Loucy (cell line): Measurements from ENCODE around the gene CHCHD6.

ENCODE experiments used
- H2AFZ ChIP-seq: fragments of 200-600 bp; sonication (generic); 2 replicates; pipeline ENCODE4 v1.6.0; 2016; ENCODE audit warnings: antibody characterized with exemption, mild to moderate bottlenecking, low read length, moderate library complexity
- H3F3A ChIP-seq: fragments of 200-600 bp; 2 replicates; pipeline ENCODE4 v1.6.0; 2016; ENCODE audit warnings: antibody characterized with exemption, low read depth, mild to moderate bottlenecking
- H3K27me3 ChIP-seq: fragments of 200-600 bp; sonication (generic); 2 replicates; pipeline ENCODE4 v1.6.1; 2014; ENCODE audit warnings: low read length, mild to moderate bottlenecking; ENCODE audit not compliant: insufficient read depth, poor library complexity, severe bottlenecking
- H3K36me3 ChIP-seq: fragments of 200-600 bp; sonication (generic); 2 replicates; pipeline ENCODE4 v1.6.1; 2016; ENCODE audit warnings: low read length; ENCODE audit not compliant: insufficient read depth
- H3K4me1 ChIP-seq: fragments of 200-600 bp; sonication (generic); 2 replicates; pipeline ENCODE4 v1.5.1; 2014; ENCODE audit warnings: low read length, mild to moderate bottlenecking; ENCODE audit not compliant: insufficient read depth, poor library complexity, severe bottlenecking
- H3K4me2 ChIP-seq: fragments of 200-600 bp; sonication (generic); 2 replicates; pipeline ENCODE4 v1.6.0; 2014; ENCODE audit warnings: antibody characterized with exemption, low read length, low read depth, mild to moderate bottlenecking; ENCODE audit not compliant: poor library complexity, severe bottlenecking
- H3K4me3 ChIP-seq: fragments of 200-600 bp; sonication (generic); 2 replicates; pipeline ENCODE4 v1.5.1; 2014; ENCODE audit warnings: low read length, mild to moderate bottlenecking, mixed read lengths; ENCODE audit not compliant: poor library complexity, severe bottlenecking
- H3K79me2 ChIP-seq: fragments of 200-600 bp; sonication (generic); 2 replicates; pipeline ENCODE4 v1.6.1; 2014; ENCODE audit warnings: low read length; ENCODE audit not compliant: insufficient read depth
- H3K9ac ChIP-seq: fragments of 200-600 bp; sonication (generic); 2 replicates; pipeline ENCODE4 v1.6.0; 2014; ENCODE audit warnings: mild to moderate bottlenecking, low read depth, low read length, moderate library complexity; ENCODE audit not compliant: poor library complexity, severe bottlenecking
- H3K9me2 ChIP-seq: fragments of 200-600 bp; sonication (generic); replicated peaks from 2 replicates; pipeline ENCODE4 v1.6.1; 2016; ENCODE audit warnings: low read depth, low read length, mixed read lengths
- H3K9me3 ChIP-seq: fragments of 200-600 bp; sonication (generic); 2 replicates; pipeline ENCODE4 v1.6.1; 2014; ENCODE audit warnings: mild to moderate bottlenecking, antibody characterized with exemption, low read length, low read depth; ENCODE audit not compliant: insufficient read depth
- H4K20me1 ChIP-seq: fragments of 200-600 bp; sonication (generic); 2 replicates; pipeline ENCODE4 v1.6.0; 2014; ENCODE audit warnings: antibody characterized with exemption, low read length, mild to moderate bottlenecking; ENCODE audit not compliant: insufficient read depth, poor library complexity, severe bottlenecking
- EZH2phosphoT487 ChIP-seq: fragments of 200-600 bp; IDR thresholded peaks from 2 replicates; pipeline ENCODE4 v1.6.1; 2018; ENCODE audit warnings: antibody characterized with exemption, mild to moderate bottlenecking, moderate library complexity, borderline replicate concordance
- TF ChIP-seq, protein P1 (sequence below): fragments of 200-600 bp; sonication (generic); conservative IDR thresholded peaks from 2 replicates; pipeline ENCODE4 v1.5.1; 2014; ENCODE audit warnings: mild to moderate bottlenecking, antibody characterized with exemption, low read length

Gene CHCHD6

DNA sequence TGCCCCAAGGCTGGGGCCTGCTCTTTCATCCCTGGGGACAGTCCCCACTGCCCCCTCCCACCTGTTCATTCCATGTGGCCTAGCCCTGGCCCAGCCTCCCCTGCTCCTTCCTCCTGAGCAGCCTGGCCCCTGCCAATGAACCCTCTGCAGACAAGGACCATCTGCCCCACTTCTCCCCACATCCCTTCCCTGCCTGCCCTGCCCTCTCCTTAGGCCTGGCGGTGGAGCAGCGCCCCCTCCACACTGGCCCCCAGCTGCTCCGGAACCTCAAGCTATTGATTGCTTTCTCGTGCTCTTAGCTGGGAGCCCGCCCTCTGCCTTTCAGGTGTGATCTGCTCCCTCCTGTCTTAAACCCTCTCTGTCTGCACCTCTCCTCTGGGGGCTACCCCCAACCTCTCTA, 286.9 kb downstream of the CHCHD6 start:
- H3K27me3 ChIP-seq: no peaks in the 10 kb centered on the region
- H3F3A ChIP-seq: no peaks in the 10 kb centered on the region
- H4K20me1 ChIP-seq: peaks cover 7% of the 10 kb centered on the region
- peaks cover 4% of the 10 kb centered on the region; the same call in 1 of the 2 replicates for H3K36me3 ChIP-seq
- H2AFZ ChIP-seq: no peak overlapping the region
- H3K4me3 ChIP-seq: no peak overlapping the region
- no peak for TF ChIP-seq EZH2phosphoT487
- TF ChIP-seq, protein P1, sequence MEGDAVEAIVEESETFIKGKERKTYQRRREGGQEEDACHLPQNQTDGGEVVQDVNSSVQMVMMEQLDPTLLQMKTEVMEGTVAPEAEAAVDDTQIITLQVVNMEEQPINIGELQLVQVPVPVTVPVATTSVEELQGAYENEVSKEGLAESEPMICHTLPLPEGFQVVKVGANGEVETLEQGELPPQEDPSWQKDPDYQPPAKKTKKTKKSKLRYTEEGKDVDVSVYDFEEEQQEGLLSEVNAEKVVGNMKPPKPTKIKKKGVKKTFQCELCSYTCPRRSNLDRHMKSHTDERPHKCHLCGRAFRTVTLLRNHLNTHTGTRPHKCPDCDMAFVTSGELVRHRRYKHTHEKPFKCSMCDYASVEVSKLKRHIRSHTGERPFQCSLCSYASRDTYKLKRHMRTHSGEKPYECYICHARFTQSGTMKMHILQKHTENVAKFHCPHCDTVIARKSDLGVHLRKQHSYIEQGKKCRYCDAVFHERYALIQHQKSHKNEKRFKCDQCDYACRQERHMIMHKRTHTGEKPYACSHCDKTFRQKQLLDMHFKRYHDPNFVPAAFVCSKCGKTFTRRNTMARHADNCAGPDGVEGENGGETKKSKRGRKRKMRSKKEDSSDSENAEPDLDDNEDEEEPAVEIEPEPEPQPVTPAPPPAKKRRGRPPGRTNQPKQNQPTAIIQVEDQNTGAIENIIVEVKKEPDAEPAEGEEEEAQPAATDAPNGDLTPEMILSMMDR: no peak
- H3K9ac ChIP-seq: no peak overlapping the region
- H3K4me2 ChIP-seq: no peak overlapping the region
- H3K9me3 ChIP-seq: no peaks in the 10 kb centered on the region
- no peaks in the 10 kb centered on the region for H3K79me2 ChIP-seq
- H3K9me2 ChIP-seq: no peaks in the 10 kb centered on the region
- H3K4me1 ChIP-seq: no peaks in the 10 kb centered on the region

DNA sequence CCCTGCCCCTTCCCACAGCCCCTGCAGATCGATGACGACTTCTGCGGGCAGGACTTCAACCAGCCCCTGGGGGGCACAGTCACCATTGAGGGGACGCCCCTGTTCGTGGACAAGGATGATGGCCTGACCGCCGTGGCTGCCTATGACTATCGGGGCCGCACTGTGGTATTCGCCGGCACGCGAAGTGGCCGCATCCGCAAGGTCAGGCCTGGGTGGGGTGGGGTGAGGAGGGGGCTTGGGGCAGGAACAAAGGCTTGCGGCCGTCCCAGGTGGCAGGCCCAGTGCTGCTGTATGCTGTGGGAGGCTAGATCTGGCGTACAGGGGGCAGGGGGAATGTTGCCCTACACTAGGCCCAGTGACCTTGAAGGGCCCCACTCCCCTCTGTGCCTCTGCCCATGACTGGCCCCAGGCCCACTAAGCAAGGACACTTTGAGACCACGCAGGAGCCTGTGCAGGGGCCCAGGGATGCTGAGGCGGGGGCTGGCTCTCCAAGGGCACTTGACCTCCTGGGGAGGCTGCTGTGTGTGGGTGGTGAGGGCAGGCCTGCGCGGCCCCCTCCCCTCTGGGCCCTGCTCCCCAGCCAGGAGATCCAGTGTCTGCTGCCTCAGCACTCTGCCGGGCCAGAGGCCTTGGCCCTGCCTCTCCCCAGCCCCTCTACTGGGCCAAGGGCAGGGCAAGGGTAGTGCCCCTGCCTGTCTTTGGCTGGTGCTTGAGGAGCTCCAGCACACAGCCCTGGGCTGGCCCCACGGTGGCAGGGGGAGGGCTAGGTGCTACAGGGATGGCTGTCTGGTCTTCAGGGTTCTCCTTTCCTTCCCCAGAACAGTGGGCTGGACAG, 287.5 kb downstream of the CHCHD6 start:
- Histone ChIP-seq H3K79me2 (no peaks in the 10 kb centered on the region), H3K36me3 (peaks cover 4% of the 10 kb centered on the region; the same call in 1 of the 2 replicates)

DNA sequence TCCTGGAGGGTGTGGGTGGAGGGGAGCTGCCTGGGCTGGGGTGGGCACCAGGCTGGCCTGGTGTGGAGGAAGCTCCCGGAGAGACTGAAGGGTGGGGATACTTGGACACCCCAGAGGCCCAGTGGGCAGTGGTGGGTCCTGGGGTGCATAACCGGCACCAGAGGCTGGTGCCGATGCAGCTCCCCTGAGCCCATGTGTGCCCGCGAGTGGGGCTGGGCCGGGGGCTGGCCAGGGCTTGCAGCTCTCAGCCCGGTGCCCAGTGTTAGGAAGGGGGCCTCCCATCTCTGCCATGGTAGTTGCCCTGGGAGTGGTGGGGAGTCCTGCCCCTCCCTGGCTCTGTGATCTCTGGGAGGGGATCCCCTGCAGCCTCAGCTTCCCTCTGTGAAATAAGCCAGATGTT, 288.2 kb downstream of the CHCHD6 start:
- Histone ChIP-seq H3K9me3 (no peaks in the 10 kb centered on the region), H2AFZ (no peak overlapping the region), H3K36me3 (peaks cover 4% of the 10 kb centered on the region; the same call in 1 of the 2 replicates), H3K27me3 (no peaks in the 10 kb centered on the region), H3K79me2 (no peaks in the 10 kb centered on the region), H3K4me1 (no peaks in the 10 kb centered on the region), H3K9me2 (no peaks in the 10 kb centered on the region), H3F3A (no peaks in the 10 kb centered on the region), H3K4me3 (no peak overlapping the region), H4K20me1 (peaks cover 2% of the 10 kb centered on the region), H3K9ac (no peak overlapping the region), H3K4me2 (no peak overlapping the region)
- no peak for TF ChIP-seq EZH2phosphoT487
- TF ChIP-seq, protein P1: no peak

More for the DNA sequence above, 287.5 kb downstream of the CHCHD6 start:
- Histone ChIP-seq H3K9me2 (no peaks in the 10 kb centered on the region), H3K4me1 (no peaks in the 10 kb centered on the region), H4K20me1 (peaks cover 2% of the 10 kb centered on the region), H3K4me3 (no peak overlapping the region), H3K9me3 (no peaks in the 10 kb centered on the region), H3K27me3 (no peaks in the 10 kb centered on the region), H3F3A (no peaks in the 10 kb centered on the region), H3K4me2 (no peak overlapping the region), H3K9ac (no peak overlapping the region), H2AFZ (no peak overlapping the region)
- TF ChIP-seq, protein P1: no peak
- TF ChIP-seq EZH2phosphoT487: no peak
